Esophagus squamous epithelium (tissue), 5 donors: Measurements from ENCODE around the gene LPP. TPM values are rescaled to one million over a fixed set of nuclear protein-coding genes. Genes with fewer than 3 reads are reported as not detected.
A peak's percentile ranks its signal among the peaks of the same experiment; 100 is the strongest.

ENCODE experiments used
- DNase-seq: peaks from one replicate; lab custom pipeline; 2025; lab: John Stamatoyannopoulos, UW
- H3K27ac ChIP-seq, 4 donors: fragments of 200-600 bp; sonication (generic); one replicate each; pipeline ENCODE4 v1.5.1; 2016 to 2019; ENCODE audit warnings: mild to moderate bottlenecking in 1 of 4
- H3K27me3 ChIP-seq, 4 donors: fragments of 200-600 bp; sonication (generic); 1 replicate in 3 of 4; 2 replicates in 1 of 4; pipeline versions ENCODE4 v1.5.1 to v1.6.0; 2017 to 2021; ENCODE audit warnings: antibody characterized with exemption in 1 of 4
- H3K36me3 ChIP-seq, 3 donors: fragments of 200-600 bp; sonication (generic); one replicate each; pipeline ENCODE4 v1.5.1; 2016 to 2019
- H3K4me1 ChIP-seq, 3 donors: fragments of 200-600 bp; sonication (generic); one replicate each; pipeline ENCODE4 v1.5.1; 2017 to 2019
- H3K4me3 ChIP-seq, 4 donors: fragments of 200-600 bp; sonication (generic); 1 replicate in 3 of 4; 2 replicates in 1 of 4; pipeline ENCODE4 v1.5.1; 2016 to 2019; ENCODE audit warnings: mild to moderate bottlenecking in 2 of 4, moderate library complexity in 1 of 4
- H3K9me3 ChIP-seq, 3 donors: fragments of 200-600 bp; sonication (generic); one replicate each; pipeline ENCODE4 v1.5.1; 2016 to 2019
- POLR2A ChIP-seq, 4 donors: fragments of 450-650 bp; IDR thresholded peaks; one replicate each; pipeline ENCODE4 v1.6.1; 2017; ENCODE audit warnings: antibody characterized with exemption in 4 of 4, mild to moderate bottlenecking in 4 of 4, moderate library complexity in 3 of 4
- WGBS, 2 donors: methylation state at CpG; one replicate each; pipeline ENCODE4 v1.1.5; 2018; 5-methylcytosine and 5-hydroxymethylcytosine counted together
- intact Hi-C: fragments of 100-400 bp; cut with DNase I; formaldehyde crosslinking; loops from one replicate; pipeline ENCODE4 v1.15.0; 2022
- total RNA-seq, 4 donors: library from RNA; depleted of rRNA; stranded (reverse); fragments of >200 nt; gene quantifications; one replicate each; pipeline ENCODE4 v1.1.0, GENCODE V29; 2016
- TF ChIP-seq, protein P1 (sequence below), 6 experiments: fragments of 450-650 bp in 4 of 6; fragments of 200-600 bp in 2 of 6; sonication (generic) in 2 of 6; IDR thresholded peaks; one replicate each; pipeline ENCODE4 v1.5.1; 2016 to 2019; ENCODE audit warnings: antibody characterized with exemption in 6 of 6, mild to moderate bottlenecking in 4 of 6, moderate library complexity in 4 of 6
- donor health status: DM: yes; HTN: yes; CAD: no.

Gene LPP
- total RNA-seq, 4 donors from 2014 or later, result 41.4 to 369 (median 97.3) TPM

DNA sequence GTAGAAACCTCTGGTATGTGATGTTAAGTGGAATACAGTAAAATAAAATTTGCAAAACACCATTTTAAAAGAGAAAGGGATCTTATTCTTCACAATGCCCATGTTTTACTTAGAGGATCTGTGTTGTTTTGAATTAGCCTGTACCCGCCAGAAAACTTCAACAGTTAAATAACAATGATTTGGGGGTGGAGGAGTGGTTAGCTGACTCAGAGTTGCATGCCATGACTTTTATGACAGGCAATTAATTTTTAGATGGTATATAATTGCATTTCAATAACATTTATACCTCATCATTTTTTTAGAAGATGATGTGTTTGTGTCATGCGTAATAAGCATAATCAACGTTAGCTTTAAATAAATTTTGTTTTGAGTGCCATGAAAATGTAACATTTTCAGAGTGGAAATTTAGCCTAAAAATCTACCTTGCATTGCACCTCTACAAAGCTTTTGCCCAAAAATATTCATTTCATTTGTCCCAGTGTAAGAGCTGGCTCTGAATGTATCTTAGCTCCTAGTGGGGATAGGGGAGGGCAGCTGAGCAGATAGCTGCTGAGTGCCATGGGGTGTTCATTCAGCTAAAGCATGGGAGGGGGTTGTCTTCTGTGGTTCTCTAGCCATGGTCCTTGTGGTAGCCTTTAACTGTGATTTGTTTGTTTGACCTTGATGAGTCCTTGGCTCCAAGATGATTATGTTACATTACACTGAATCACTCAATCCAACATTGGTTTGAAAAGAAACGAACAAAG, 379.8 kb downstream of the LPP start:
- DNase-seq, result no peak
- intact Hi-C loops, result no loop called here
- Histone ChIP-seq H3K4me1 (peaks cover 0 to 27% (median 12%) of the 10 kb centered on the region in 3 donors), H3K36me3 (no peaks in the 10 kb centered on the region), H3K27me3 (no peaks in the 10 kb centered on the region), H3K9me3 (no peaks in the 10 kb centered on the region), H3K27ac (peak overlapping the region in 1 of 4 donors; percentile 11), H3K4me3 (no peak overlapping the region)
- no peak for TF ChIP-seq POLR2A (IDR thresholded peaks at IDR 0.05)
- TF ChIP-seq, protein P1, sequence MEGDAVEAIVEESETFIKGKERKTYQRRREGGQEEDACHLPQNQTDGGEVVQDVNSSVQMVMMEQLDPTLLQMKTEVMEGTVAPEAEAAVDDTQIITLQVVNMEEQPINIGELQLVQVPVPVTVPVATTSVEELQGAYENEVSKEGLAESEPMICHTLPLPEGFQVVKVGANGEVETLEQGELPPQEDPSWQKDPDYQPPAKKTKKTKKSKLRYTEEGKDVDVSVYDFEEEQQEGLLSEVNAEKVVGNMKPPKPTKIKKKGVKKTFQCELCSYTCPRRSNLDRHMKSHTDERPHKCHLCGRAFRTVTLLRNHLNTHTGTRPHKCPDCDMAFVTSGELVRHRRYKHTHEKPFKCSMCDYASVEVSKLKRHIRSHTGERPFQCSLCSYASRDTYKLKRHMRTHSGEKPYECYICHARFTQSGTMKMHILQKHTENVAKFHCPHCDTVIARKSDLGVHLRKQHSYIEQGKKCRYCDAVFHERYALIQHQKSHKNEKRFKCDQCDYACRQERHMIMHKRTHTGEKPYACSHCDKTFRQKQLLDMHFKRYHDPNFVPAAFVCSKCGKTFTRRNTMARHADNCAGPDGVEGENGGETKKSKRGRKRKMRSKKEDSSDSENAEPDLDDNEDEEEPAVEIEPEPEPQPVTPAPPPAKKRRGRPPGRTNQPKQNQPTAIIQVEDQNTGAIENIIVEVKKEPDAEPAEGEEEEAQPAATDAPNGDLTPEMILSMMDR (IDR thresholded peaks at IDR 0.05), result no peak
- WGBS, 2 donors, result 48 to 50% methylated on average over 4 of the region's 4 CpGs

DNA sequence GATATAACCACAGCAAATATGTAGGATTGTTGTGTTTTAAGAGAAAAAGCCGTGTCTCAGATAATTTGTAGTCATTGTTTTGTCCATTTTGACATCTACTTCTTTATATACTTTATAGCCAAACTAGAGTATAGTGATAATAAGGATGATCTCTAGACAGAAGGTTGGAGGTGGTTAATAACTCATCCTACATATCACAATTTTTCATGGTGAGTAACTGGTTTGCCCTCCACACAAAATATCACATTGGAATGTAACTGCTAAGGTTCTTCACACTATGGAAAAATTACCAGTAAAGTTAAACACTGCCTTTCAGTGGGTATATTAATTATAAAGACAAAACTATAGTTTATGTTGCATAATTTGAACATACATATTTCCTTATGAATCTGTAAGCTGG, 380.7 kb downstream of the LPP start:
- Histone ChIP-seq H3K27me3 (no peaks in the 10 kb centered on the region), H3K4me3 (no peak overlapping the region), H3K36me3 (no peaks in the 10 kb centered on the region), H3K27ac (no peak overlapping the region), H3K9me3 (no peaks in the 10 kb centered on the region), H3K4me1 (peaks cover 0 to 25% (median 12%) of the 10 kb centered on the region in 3 donors)
- 79 to 86% methylated on average over 1 of the region's 1 CpG for WGBS, 2 donors
- DNase-seq, result no peak
- intact Hi-C loops, result no loop called here
- TF ChIP-seq, protein P1 (IDR thresholded peaks at IDR 0.05), result no peak
- TF ChIP-seq POLR2A (IDR thresholded peaks at IDR 0.05), result no peak

DNA sequence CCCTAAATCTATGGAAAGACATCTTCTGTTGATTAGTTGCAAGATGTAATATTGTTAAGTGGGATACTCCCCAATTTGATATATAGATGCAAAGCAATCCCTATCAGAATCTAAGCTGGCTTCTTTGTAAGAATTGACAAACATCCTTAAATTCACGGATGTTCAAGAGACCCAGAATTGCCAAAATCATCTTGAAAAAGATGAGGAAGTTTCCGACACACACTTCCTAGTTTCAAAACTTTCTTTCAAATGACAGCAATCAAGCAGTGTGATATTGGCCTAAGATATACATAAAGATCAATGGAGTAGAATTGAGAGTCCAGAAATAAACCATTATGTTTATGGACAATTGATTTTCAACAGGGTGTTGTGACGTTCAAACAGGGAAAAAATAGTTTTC, 383.6 kb downstream of the LPP start:
- intact Hi-C loops, result no loop called here
- TF ChIP-seq POLR2A (IDR thresholded peaks at IDR 0.05), result no peak
- TF ChIP-seq, protein P1 (IDR thresholded peaks at IDR 0.05), result no peak
- Histone ChIP-seq H3K4me1 (peaks cover 0 to 29% (median 10%) of the 10 kb centered on the region in 3 donors), H3K27ac (no peak overlapping the region), H3K36me3 (no peaks in the 10 kb centered on the region), H3K27me3 (no peaks in the 10 kb centered on the region), H3K9me3 (no peaks in the 10 kb centered on the region), H3K4me3 (no peak overlapping the region)
- 84% methylated on average over 3 of the region's 3 CpGs for WGBS, 2 donors
- DNase-seq, result no peak

DNA sequence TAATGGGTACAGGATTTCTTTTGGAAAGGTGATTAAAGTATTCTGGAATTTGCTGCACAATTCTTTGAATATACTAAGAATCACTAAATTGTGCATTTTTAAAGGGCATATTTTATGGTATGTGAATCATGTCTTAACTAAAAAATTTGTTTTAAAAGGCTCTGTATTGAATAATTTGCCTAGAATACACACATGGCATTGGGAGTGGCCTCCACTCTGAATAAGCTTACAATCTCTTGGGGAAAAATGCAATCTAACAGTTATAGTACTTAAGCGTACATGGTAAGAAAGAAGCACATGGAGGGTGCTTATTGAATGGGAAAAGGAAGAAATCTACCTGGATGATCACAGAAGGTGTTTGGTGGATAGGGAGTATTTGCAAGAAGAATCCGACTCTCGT, 385.1 kb downstream of the LPP start:
- H3K27me3 ChIP-seq, result no peaks in the 10 kb centered on the region
- no peak for DNase-seq
- no peaks in the 10 kb centered on the region for H3K36me3 ChIP-seq
- H3K4me3 ChIP-seq, result no peak overlapping the region
- intact Hi-C loops, result no loop called here
- 88 to 91% methylated on average over 3 of the region's 3 CpGs for WGBS, 2 donors
- no peak overlapping the region for H3K27ac ChIP-seq
- no peaks in the 10 kb centered on the region for H3K9me3 ChIP-seq
- peaks cover 0 to 14% (median 0%) of the 10 kb centered on the region in 3 donors for H3K4me1 ChIP-seq
- TF ChIP-seq, protein P1 (IDR thresholded peaks at IDR 0.05), result no peak
- no peak for TF ChIP-seq POLR2A (IDR thresholded peaks at IDR 0.05)

DNA sequence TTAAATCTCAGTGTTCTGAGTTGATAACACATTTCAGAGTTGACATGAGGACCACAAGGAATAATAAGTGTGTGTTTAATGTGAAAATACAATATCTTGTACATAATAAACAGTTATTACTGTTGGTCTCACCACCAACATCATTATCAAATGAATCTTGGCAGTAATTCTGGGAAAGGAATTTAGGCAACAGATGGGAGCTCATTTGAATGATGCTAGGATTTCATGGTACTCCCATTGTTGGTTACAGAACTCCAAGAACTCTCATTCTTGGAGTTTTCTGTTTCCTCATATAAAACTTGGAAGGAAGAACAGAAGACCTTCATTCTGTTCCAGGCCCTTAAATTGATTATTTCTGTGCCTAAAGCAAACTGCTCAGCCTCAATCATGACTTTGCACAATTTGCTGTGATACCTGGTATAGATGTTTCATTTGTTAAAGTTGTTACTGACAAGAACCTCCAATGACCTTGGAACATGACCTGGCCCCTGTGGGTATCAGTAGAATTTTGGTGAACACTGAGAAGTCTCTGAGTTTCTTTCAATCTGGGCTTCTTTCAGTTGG, 385.8 kb downstream of the LPP start:
- no peak for DNase-seq
- Histone ChIP-seq H3K27ac (no peak overlapping the region), H3K27me3 (no peaks in the 10 kb centered on the region), H3K36me3 (no peaks in the 10 kb centered on the region), H3K4me1 (peaks cover 0 to 8% (median 0%) of the 10 kb centered on the region in 3 donors), H3K9me3 (no peaks in the 10 kb centered on the region), H3K4me3 (no peak overlapping the region)
- intact Hi-C loops, result no loop called here
- TF ChIP-seq POLR2A (IDR thresholded peaks at IDR 0.05), result no peak
- TF ChIP-seq, protein P1 (IDR thresholded peaks at IDR 0.05), result no peak
